Hindlimb muscle (tissue), 1 donor: ENCODE results near the gene NFAT5. TPM values are rescaled to one million over a fixed set of nuclear protein-coding genes. Genes with fewer than 3 reads are reported as not detected.
"Not testable (repeated sequence)": the region's sequence is repeated elsewhere in the genome, so short reads cannot be mapped to it uniquely, and the experiment has no call there.

Source experiments
- DNase-seq: peaks from one replicate; pipeline ENCODE4 v3.0.0-alpha.2; 2013
- polyA plus RNA-seq: library from polyadenylated mRNA; unstranded; fragments of 120-200 nt; gene quantifications from one replicate; pipeline ENCODE4 v1.2.1, GENCODE V29; 2013; ENCODE audit not compliant: insufficient read length

Gene NFAT5
- polyA plus RNA-seq, 1 donor: 16.1 TPM

DNA sequence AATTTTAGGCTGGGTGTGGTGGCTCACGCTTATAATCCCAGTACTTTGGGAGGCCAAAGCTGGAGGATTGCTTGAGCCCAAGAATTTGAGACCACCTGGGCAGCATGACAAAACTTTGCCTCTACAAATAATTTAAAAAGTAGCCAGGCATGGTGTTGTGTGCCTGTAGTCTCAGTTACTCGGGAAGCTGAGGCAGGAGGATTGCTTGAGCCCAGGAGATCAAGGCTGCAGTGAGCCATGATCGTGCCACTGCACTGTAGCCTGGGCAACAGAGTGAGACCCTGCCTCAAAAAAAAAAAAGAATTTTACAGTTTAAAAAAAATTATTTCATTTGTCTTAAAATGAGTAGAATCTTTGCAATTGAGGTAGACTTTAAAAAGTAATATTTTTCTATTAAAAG, 78.2 kb downstream of the NFAT5 start:
- not testable (repeated sequence) for DNase-seq

DNA sequence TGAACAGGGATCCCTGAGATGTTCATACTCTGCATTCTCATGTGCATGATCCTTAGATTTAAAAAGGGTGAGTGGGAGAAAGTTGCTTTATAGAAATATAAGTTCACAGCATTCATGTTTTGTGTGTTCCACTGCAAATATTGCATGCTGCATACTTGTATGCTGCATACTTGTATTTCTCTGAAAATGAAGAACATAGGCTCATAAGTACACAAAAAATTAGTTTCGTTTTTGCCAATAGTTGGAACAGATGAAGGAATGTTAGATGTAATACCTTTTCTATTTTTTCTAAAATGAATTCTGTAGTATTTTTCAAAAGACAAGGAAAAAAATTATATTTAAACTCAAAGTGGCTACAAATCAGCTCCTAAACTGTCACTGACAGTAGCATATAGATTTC, 79.0 kb downstream of the NFAT5 start:
- DNase-seq: no peak

DNA sequence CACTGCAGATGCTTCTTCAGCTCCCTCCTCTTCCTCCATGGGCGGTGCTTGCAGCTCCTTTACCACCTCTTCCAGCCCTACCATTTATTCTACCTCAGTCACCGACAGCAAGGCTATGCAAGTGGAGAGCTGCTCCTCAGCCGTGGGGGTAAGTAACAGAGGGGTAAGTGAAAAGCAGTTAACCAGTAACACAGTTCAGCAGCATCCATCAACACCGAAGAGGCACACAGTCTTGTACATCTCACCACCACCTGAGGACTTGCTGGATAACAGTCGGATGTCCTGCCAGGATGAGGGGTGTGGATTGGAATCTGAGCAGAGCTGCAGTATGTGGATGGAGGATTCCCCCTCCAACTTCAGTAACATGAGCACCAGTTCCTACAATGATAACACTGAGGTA, 81.3 kb downstream of the NFAT5 start:
- DNase-seq: no peak

DNA sequence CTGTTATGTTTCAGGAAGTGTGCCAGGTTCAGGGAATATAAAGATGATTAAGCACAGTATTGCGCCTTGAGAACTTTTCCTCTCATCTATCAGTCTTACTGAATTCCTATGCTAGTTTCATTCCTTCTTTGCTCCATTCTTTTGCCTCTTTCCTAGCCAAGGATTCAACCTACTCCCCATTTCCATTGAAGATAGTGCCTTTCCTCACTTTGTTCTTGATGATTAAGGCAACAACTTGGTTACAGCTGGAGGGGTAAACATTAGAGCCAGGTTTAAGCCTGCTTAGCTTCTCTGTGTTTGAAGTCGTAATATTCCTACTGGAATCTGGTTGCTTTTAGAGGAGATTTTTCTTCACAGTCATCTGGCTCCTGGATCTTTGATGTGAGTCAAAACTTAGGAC, 85.5 kb downstream of the NFAT5 start:
- DNase-seq: no peak

DNA sequence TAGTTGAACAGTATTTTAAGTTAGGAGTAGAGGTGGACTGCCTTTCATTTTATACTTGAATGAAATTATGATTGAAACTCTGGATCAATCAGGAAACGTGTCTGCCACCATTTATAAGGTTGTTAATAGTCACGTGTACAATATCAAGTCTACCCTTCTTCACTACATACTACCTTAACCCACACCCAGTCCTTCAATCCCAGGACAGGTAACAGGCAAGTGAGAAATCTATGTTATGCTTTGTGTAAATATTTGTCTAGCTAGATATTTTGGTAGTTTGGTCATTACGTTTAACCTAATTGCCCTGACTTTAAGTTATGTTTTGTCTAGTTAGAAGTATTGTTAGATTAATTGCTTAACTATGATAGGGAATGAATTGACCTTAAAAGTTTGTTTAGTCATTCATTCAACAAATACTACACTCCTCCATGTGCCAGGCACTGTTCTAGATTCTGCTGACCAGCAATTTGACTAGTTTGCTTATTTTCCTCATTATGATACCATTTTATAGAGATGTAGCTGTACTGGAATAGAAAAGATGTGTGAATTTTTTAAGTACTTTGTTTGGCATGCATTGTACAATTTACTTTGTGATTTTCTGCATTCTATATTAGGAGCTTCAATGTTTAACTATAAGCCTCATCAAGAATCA, 88.6 kb downstream of the NFAT5 start:
- DNase-seq: no peak

DNA sequence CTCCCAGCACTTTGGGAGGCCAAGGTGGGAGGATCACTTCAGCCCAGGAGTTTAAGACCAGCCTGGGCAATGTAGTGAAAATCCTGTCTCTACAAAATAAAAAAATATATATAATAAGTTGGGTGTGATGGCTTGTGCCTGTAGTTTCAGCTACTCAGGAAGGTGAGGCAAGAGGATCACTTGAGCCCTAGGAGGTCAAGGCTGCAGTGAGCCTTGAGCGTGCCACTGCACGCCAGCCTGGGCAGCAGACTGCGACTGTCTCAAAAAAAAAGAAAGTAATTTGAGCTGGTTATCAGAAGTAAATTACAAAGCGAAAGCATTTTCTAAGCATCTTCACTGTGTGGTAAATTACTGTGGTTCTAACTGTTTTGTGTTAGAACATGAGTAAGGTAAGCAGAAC, 94.4 kb downstream of the NFAT5 start:
- no peak for DNase-seq

DNA sequence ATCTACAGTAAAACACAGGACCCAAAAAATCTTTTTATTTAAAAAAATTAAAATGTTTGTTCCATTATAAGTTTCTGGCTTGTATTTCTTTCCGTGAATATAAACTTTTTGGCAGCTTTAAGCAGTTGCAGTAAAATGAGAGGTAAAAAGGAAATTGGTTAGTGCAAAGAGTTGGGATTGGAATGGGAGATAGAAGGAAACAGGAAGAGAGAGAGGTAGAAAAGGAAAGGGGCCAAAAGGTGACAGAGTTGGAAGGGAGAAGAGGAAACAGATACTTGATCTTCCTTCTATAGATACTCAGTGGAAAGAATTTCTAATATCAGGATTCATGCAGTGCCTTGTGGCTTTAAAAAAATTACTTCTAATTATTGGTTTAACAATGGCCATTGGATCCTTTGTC, 97.1 kb downstream of the NFAT5 start:
- DNase-seq: no peak

DNA sequence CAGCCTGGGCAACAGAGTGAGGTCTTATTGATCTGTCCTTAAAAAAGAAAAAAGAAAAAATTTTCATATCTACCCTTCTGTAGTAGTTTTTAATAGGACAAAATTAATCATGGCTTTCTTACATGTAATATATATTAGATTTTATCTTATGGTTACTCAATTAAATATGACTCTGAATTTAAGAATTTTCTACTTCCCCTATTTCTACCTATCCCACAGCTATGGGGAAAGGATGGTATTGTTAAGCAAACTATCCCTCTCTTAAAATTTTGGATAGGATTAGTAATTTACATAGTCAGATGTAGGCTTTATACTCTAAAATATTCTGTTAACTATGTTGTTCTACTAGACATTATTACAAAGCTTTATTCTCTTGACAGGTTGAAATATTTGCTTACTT, 98.1 kb downstream of the NFAT5 start:
- no peak for DNase-seq

DNA sequence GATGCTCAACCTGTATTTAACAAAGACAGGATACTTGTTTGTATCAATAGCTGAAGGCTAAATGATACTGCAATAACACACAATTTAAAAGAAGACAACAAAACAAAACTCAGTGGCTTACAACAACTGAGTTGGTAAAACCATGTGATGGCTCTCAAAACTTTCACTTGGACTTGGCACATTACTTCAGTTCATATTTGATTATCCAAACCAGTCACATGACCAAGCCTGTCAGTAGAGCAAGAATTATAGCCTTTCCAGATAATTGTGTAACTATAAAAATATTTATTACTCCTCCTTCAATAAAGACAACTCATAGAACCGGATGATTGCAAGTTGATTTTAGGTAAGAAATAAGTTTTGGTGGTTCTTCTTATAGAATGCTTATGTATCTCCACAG, 103.8 kb downstream of the NFAT5 start:
- DNase-seq: no peak

DNA sequence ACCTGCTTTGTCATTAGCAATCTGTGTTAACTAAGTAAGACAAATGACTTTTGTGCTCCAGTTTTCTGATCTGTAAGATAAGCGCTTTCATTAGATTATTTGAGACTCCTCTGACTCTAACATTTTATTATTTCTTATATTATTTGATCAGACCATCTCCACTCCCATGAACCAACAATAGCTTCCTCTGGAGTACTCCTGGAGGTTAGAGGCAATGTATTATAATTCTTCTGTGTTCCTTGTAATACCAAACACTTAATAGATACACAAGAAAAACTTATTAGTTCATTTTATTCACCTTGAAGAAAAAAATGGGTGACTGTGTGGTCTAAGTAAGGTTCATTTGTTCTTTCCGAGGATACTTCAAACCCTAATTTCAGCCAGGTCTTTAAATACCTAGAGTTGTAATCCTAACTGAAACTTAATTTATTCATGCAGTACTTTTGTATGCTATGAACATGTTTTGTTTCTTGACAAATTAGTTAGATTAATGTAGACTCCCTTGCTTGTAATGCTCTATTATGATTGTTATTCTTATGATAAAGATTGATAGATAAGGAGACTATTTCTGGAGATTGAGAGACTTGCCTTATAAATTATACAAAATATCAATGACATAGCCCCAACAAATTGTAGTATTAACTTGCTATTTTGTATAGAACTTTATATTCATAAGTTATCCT, 106.7 kb downstream of the NFAT5 start:
- no peak for DNase-seq

DNA sequence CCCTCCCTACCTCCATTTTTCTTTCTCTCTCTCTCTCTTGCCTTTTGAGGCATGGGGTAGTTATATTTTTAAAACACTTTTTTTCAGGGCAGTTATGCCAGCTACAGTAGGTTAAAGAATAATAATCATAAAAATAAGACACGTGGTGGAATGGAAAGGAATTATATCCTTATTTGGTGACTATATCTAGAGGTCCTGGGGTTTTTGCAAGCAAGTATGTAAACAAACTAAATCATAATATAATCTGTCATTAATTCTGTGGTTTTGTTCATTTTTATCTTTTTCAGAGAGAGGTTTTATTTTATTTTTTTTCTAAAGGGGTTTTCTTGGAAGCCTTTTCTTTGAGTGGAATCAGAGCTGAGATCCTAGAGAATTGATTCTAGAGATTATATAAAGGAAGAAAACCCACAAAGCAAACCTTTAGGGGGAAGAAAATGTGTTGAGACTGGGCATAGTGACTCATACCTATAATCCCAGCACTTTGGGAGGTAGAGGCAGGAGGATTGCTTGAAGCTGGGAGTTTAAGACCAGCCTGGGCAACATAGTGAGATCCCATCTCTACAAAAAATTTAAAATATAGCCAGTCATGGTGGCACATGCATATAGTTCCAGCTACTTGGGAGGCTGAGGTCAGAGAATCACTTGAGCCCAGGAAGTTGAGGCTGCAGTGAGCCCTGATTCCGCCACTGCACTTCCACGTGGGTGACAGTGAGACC, 107.4 kb downstream of the NFAT5 start:
- DNase-seq: no peak

DNA sequence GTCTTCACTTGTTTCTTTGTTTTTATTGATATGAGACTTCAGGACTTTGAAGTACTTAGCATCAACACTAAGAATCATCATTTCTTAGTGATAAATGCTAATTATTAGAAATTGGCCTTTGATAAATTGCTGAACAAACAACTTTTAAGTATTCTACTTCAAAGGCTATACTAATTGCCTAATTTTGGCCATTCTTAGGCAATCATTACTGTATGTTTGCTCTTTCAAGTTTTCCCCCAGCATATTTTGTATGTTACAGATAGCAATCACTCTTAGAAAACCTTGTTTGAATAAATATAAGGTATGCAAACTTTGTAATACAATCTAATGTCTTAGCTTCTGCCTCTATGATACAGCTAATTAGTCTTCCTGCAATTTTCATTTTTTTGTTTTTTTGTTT, 114.6 kb downstream of the NFAT5 start:
- DNase-seq: no peak

DNA sequence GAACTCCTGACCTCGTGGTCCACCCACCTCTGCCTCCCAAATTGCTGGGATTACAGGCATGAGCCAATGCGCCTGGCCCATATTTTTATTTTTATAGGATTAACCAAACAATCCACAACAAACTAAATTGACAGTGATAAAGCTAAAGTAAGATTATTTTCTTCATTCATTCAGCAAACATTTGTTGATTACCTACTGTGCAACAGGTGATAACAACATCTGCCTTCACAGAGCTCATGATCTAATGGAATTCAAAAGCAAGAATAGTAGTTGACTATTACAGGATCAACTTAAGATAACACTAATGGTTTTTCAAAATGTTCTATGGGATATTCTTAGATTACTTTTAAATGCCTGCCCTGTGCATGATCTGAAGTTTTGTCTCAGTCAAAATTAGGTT, 122.8 kb downstream of the NFAT5 start:
- DNase-seq: no peak

DNA sequence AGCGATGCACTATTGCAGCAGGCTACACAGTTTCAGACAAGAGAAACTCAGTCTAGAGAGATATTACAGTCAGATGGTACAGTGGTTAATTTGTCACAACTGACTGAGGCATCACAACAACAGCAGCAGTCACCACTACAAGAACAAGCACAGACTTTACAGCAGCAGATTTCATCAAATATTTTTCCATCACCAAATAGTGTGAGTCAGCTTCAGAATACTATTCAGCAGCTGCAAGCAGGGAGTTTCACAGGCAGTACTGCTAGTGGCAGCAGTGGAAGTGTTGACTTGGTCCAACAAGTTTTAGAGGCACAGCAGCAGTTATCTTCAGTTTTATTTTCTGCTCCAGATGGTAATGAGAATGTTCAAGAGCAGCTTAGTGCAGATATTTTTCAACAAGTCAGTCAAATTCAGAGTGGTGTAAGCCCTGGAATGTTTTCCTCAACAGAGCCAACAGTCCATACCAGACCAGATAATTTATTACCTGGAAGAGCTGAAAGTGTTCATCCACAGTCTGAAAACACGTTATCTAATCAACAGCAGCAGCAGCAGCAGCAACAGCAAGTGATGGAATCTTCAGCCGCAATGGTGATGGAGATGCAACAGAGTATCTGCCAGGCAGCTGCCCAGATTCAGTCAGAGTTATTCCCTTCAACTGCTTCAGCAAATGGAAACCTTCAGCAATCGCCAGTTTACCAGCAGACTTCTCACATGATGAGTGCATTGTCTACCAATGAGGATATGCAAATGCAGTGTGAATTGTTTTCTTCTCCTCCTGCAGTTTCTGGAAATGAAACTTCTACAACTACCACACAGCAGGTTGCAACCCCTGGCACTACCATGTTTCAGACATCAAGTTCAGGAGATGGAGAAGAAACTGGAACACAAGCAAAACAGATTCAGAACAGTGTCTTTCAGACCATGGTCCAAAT, 126.5 kb downstream of the NFAT5 start:
- no peak for DNase-seq

DNA sequence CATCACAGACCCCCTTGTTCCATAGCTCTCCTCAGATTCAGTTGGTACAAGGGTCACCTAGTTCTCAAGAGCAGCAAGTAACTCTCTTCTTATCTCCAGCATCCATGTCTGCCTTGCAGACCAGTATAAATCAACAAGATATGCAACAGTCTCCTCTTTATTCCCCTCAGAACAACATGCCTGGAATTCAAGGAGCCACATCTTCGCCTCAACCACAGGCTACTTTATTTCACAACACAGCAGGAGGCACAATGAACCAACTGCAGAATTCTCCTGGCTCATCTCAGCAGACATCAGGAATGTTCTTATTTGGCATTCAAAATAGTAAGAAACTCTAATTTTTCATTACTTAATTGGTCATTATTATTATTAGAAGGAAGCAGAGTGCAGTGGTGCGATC, 128.2 kb downstream of the NFAT5 start:
- DNase-seq: no peak

DNA sequence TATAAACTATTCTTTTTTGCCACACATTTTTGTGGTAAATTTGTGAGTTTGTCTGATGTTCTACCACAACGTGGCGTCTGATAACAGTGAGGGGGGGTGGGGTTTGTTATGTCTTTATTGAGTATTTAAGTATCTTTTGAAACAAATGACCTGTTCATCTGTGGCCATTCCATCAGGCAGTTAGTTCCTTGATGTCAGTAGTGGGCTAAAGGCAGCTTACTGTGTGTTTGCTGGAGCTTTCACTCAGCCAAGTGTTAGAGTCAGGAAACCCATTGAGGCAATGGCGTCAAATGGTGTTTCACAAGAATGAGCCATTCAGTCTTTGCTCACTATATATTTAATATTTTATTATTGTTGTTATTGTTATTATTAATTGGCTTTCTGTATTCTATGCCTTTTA, 132.6 kb downstream of the NFAT5 start:
- DNase-seq: no peak

DNA sequence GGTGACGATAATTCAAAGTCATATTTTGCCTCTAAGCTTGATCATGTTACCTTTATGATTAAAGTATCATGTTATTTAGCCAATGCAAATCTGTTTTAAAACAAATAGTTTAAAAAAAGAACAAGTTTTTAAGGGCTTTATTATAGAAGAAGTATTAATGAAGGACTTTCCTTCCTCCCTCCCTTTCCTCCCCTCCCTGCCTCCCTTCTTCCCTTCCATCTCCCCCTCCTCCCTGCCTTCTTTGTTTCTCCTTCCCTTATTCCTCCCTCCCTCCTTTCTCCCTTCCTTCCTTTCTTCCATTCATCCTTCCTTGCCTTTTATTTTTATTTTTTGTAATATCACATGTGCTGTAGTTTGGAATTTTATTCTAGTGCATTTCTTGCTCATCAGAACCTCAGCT, 134.1 kb downstream of the NFAT5 start:
- DNase-seq: no peak

DNA sequence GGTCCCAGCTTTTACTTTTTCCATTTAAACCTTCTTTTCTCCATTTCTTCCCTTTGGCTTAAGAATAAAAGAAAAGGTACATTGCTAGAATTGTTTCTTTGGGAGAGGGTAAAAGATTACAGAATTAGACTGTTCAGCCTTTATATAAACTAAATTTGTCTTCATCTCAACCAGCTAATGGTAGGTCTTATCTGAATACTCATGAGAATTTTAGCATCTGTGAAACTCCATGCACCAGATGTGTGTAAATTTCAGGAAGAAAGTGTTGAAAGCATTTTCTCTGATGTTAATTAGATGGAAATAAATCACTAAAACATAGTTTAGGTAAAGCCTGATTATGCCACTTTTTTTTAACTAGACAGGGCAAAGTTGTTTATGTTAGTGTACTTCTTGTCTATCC, 135.7 kb downstream of the NFAT5 start:
- DNase-seq: no peak

DNA sequence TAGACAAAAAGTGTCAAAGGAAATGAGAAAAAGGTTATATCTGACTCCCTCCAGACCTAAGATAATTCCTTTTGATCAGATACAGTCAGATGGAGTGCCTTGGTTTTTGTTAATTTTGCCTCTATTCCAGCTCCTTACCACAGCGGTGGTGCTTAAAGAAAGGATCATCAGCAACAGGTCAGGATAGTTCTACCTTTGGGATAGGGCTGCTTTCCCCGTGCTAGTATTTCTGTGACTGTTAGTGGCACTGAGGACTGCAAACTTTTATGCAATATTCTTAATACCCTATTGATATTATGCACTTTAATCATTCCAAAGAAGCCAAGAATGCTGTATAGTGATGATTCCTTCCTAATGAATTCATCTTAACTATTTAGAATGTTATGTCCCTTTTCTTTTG, 136.1 kb downstream of the NFAT5 start:
- DNase-seq: no peak

DNA sequence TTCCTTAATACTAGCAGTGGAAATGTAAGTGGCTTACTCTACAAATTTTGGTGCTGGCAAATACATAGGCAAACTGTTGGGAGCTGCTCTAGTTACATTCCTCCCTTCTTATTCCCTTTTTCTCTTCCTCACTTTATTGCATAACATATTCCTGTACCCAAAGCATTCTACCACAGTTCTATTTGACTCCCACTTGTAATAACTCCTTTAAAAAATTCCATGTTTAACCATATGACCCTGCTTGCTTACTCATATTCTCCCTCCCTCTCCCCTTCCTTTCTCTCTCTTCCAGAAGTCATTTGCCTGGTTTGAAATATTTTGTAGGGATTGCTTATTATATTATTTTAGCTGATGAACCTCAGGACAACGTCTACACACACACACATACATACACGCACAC, 137.9 kb downstream of the NFAT5 start:
- DNase-seq: no peak

DNA sequence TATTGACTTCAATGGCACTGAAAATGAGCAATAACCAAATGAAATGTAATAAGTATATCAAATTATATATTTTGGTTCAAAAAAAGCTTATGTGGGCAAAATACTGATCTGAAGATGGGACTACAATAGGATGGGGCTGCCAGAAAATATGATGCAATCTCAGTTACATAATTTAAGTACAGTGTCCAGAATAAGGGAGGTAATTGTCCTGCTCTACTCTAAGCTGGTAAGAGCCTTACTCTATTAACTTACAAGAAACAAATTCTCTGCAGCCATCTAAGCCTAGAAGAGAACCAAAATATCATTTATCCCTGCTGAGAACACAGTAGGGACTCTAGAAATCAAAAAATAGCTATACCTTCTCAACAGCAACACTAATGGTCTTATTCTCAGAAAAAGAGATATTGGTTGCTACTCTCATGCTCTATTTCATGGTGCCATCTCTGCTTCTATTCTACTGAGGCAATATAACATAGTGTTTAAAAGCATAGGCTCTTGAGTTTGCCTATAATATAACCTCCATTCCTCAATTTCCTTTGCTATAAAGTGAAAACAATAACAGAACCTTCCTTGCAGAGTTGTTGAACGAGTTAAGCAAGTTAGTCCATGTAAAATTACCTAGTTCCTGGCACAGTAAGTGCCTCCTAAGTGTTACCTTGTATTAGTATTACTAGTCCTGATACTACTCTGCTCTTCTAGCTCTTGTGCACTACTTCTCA, 140.6 kb downstream of the NFAT5 start:
- DNase-seq: no peak

DNA sequence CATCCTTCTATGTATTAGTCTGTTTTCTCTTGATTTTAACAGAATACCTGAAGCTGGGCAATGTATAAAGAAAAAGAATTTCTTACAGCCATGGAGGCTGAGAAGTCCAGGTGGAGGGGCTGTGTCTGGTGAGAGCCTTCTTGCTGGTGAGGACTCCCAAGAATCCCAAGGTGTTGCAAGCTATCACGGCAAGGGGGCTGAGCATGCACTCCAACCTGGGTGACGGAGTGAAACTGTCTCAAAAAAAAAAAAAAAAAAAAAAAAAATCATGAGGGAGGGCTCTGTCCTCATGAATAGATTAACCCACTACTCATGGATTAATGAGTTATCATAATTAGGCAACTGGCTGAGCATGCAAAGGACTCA, 141.2 kb downstream of the NFAT5 start:
- no peak for DNase-seq
